ENCODE data around the gene ADSL. TPM values are rescaled to one million over a fixed set of nuclear protein-coding genes. Genes with fewer than 3 reads are reported as not detected.

ADSL gene
- total and polyA plus RNA-seq, 9 of the 15 experiments (the other 6 are each of a cell fraction or from before 2014, with no cell fraction given): 112 to 322 (median 146) TPM

GRCh38 chr22:40340044-40340443 lies 6.3 kb upstream of the ADSL start:
- no peaks in the 10 kb centered on the region for H3K9me1 ChIP-seq (ENCODE audit: control insufficient read depth, insufficient read depth, low read length)
- BruUV-seq (replicated peaks): no TSS peak
- ATAC-seq (no peak), FAIRE-seq (no peak), DNase-seq (ENCODE audit: extremely low read depth in 1 of 4, low spot score in 3 of 4) (peak in 1 of 4 experiments; percentile 7)
- TF ChIP-seq, protein P1, sequence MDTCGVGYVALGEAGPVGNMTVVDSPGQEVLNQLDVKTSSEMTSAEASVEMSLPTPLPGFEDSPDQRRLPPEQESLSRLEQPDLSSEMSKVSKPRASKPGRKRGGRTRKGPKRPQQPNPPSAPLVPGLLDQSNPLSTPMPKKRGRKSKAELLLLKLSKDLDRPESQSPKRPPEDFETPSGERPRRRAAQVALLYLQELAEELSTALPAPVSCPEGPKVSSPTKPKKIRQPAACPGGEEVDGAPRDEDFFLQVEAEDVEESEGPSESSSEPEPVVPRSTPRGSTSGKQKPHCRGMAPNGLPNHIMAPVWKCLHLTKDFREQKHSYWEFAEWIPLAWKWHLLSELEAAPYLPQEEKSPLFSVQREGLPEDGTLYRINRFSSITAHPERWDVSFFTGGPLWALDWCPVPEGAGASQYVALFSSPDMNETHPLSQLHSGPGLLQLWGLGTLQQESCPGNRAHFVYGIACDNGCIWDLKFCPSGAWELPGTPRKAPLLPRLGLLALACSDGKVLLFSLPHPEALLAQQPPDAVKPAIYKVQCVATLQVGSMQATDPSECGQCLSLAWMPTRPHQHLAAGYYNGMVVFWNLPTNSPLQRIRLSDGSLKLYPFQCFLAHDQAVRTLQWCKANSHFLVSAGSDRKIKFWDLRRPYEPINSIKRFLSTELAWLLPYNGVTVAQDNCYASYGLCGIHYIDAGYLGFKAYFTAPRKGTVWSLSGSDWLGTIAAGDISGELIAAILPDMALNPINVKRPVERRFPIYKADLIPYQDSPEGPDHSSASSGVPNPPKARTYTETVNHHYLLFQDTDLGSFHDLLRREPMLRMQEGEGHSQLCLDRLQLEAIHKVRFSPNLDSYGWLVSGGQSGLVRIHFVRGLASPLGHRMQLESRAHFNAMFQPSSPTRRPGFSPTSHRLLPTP (IDR thresholded peaks at IDR 0.05; ENCODE audit: borderline replicate concordance, extremely low read depth, insufficient read length): no peak
- peak; percentile 78 for TF ChIP-seq MEIS2 (IDR thresholded peaks at IDR 0.05; ENCODE audit: partially characterized antibody)
- no peak for TF ChIP-seq SETDB1 (IDR thresholded peaks at IDR 0.05; ENCODE audit: low read length)
- 0 out of 2 replicates have a peak, but pooled peaks have one; percentile 22 for TF ChIP-seq ATF7 (IDR thresholded peaks at IDR 0.05)
- no peak for TF ChIP-seq ZNF3 (CRISPR knock-in tag; IDR thresholded peaks at IDR 0.05)
- no peak for TF ChIP-seq FOXP1 (CRISPR knock-in tag; IDR thresholded peaks at IDR 0.05)
- no peak for TF ChIP-seq PBX2 (CRISPR knock-in tag; IDR thresholded peaks at IDR 0.05; ENCODE audit: low read depth)
- TF ChIP-seq PBX2 (tag; conservative IDR thresholded peaks at IDR 0.05; ENCODE audit: low read depth): 0 out of 2 replicates have a peak, but pooled peaks have one; percentile 36
- TF ChIP-seq, protein P2, sequence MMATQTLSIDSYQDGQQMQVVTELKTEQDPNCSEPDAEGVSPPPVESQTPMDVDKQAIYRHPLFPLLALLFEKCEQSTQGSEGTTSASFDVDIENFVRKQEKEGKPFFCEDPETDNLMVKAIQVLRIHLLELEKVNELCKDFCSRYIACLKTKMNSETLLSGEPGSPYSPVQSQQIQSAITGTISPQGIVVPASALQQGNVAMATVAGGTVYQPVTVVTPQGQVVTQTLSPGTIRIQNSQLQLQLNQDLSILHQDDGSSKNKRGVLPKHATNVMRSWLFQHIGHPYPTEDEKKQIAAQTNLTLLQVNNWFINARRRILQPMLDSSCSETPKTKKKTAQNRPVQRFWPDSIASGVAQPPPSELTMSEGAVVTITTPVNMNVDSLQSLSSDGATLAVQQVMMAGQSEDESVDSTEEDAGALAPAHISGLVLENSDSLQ (IDR thresholded peaks at IDR 0.05): peak; percentile 38; the same call in 1 of the 2 replicates
- in situ Hi-C loops (cut with MboI): no loop called here
- no peak overlapping the region for H3K9ac ChIP-seq (ENCODE audit: insufficient read depth in 1 of 2, low read depth in 2 of 2, low read length in 2 of 2)
- no peaks in the 10 kb centered on the region for H3K9me3 ChIP-seq (replicated peaks; ENCODE audit: control insufficient read depth, insufficient read depth, low read depth, low read length)
- no peak overlapping the region for H3K27ac ChIP-seq (ENCODE audit: extremely low read depth, low read depth, low read length)
- no peaks in the 10 kb centered on the region for H4K20me1 ChIP-seq (replicated peaks; ENCODE audit: control insufficient read depth, insufficient read depth, low read length)
- H3K4me1 ChIP-seq (replicated peaks in 1 of 2; ENCODE audit: control insufficient read depth in 2 of 2, insufficient read depth in 2 of 2, low read length in 2 of 2): peaks cover 0 to 5% of the 10 kb centered on the region in 2 experiments; a peak in 3 of 5 replicates
- H3K4me2 ChIP-seq (ENCODE audit: insufficient read depth, low read length): no peak overlapping the region
- WGBS (ENCODE audit: insufficient coverage, low coverage, missing lambda C conversion rate): 74% methylated on average over 4 of the region's 5 CpGs
- H3K4me3 ChIP-seq: no peak overlapping the region
- H3K79me2 ChIP-seq (ENCODE audit: control insufficient read depth, insufficient read depth, low read length): no peaks in the 10 kb centered on the region
- no peak overlapping the region for H2AFZ ChIP-seq (ENCODE audit: low read depth, low read length)
- ChIA-PET CTCF (ENCODE audit: low intra/inter-chr PET ratio) (no interaction called here), POLR2A (interaction anchor here (1.5 kb wide), 1 partner anchor 10 kb away, joined by 5 read pairs; no protein-coding TSS in a partner anchor)
- intact Hi-C loops (cut with micrococcal nuclease): loop anchor here (10.0 kb wide), 1 partner anchor 795 kb away; no protein-coding TSS in a partner anchor
- H3K27me3 ChIP-seq (ENCODE audit: control insufficient read depth in 2 of 2, insufficient read depth in 2 of 2, low read length in 2 of 2): no peaks in the 10 kb centered on the region
- no peaks in the 10 kb centered on the region for H3K36me3 ChIP-seq (ENCODE audit: control insufficient read depth, insufficient read depth, low read length)

All from K562 (cell line).